SK-N-SH (cell line): Measurements from ENCODE around the gene OR10J1. TPM values are rescaled to one million over a fixed set of nuclear protein-coding genes. Genes with fewer than 3 reads are reported as not detected.

Experiments used
- CTCF ChIA-PET: fragments of 300-600, 350-600 bp; formaldehyde crosslinking; extraction: SDS; loops from one replicate; lab custom pipeline; 2021; lab: Yijun Ruan, JAX
- POLR2A ChIA-PET: fragments of 350-600 bp; sonication (Branson Sonifier 250); formaldehyde crosslinking; extraction: SDS; loops from one replicate; lab custom pipeline; 2020; ENCODE audit warnings: antibody characterized with exemption, inconsistent platforms; lab: Yijun Ruan, JAX
- DNase-seq: peaks from one replicate; pipeline ENCODE4 v3.0.0; 2012
- H2AFZ ChIP-seq: fragments of 200-600 bp; sonication (generic); 2 replicates; pipeline ENCODE4 v1.8.1; 2016; ENCODE audit warnings: antibody characterized with exemption, mild to moderate bottlenecking, low read depth
- H3F3A ChIP-seq: fragments of 200-600 bp; sonication (generic); replicated peaks from 2 replicates; pipeline ENCODE3; 2016; ENCODE audit warnings: antibody characterized with exemption, mild to moderate bottlenecking; ENCODE audit not compliant: insufficient read depth
- H3K27ac ChIP-seq, 2 experiments: fragments of 200-500 bp in 1 of 2; fragments of 200-600 bp in 1 of 2; sonication (Bioruptor generic) in 1 of 2; sonication (generic), shearing (Covaris generic) in 1 of 2; 2 replicates each; pipeline versions ENCODE4 v1.5.1 to v1.6.1; 2014 to 2016; ENCODE audit warnings: low read depth in 2 of 2, inconsistent platforms in 1 of 2, low read length in 1 of 2, mild to moderate bottlenecking in 1 of 2, mixed read lengths in 1 of 2
- H3K27me3 ChIP-seq: fragments of 200-600 bp; sonication (generic), shearing (Covaris generic); 2 replicates; pipeline ENCODE4 v1.6.1; 2016; ENCODE audit warnings: mixed run types; ENCODE audit not compliant: insufficient read depth
- H3K36me3 ChIP-seq, 2 experiments: fragments of 200-500 bp in 1 of 2; fragments of 200-600 bp in 1 of 2; sonication (Bioruptor generic) in 1 of 2; sonication (generic) in 1 of 2; replicated peaks in 1 of 2; 2 replicates each; pipeline versions ENCODE3 to v1.5.1; 2014 to 2016; ENCODE audit warnings: low read length in 1 of 2, mild to moderate bottlenecking in 1 of 2; ENCODE audit not compliant: insufficient read depth in 2 of 2, control insufficient read depth in 1 of 2
- H3K4me1 ChIP-seq, 2 experiments: fragments of 200-500 bp in 1 of 2; fragments of 200-600 bp in 1 of 2; sonication (Bioruptor generic) in 1 of 2; sonication (generic), shearing (Covaris generic) in 1 of 2; 2 replicates each; pipeline versions ENCODE4 v1.5.1 to v1.6.1; 2014 to 2016; ENCODE audit warnings: low read depth in 1 of 2, low read length in 1 of 2, mixed run types in 1 of 2; ENCODE audit not compliant: insufficient read depth in 2 of 2, control insufficient read depth in 1 of 2
- H3K4me2 ChIP-seq: fragments of 200-600 bp; sonication (generic), shearing (Covaris generic); 2 replicates; pipeline ENCODE4 v1.6.1; 2017; ENCODE audit warnings: mixed run types
- H3K4me3 ChIP-seq, 2 experiments: fragments of 200-500 bp in 1 of 2; fragments of 200-600 bp in 1 of 2; sonication (Bioruptor generic) in 1 of 2; sonication (generic), shearing (Covaris generic) in 1 of 2; 2 replicates each; pipeline versions ENCODE4 v1.5.1 to v1.8.1; 2014 to 2016; ENCODE audit warnings: low read depth in 2 of 2, inconsistent platforms in 1 of 2, low read length in 1 of 2, mild to moderate bottlenecking in 1 of 2, mixed read lengths in 1 of 2, moderate library complexity in 1 of 2
- H3K79me2 ChIP-seq: fragments of 200-600 bp; sonication (generic); 2 replicates; pipeline ENCODE4 v1.8.1; 2017; ENCODE audit warnings: mild to moderate bottlenecking; ENCODE audit not compliant: insufficient read depth
- H3K9ac ChIP-seq: fragments of 200-600 bp; sonication (generic); 2 replicates; pipeline ENCODE4 v1.6.1; 2017; ENCODE audit warnings: mixed run types
- H3K9me2 ChIP-seq: fragments of 200-600 bp; sonication (generic); 2 replicates; pipeline ENCODE4 v1.6.1; 2017; ENCODE audit warnings: mixed run types
- H3K9me3 ChIP-seq: fragments of 200-600 bp; sonication (generic); 2 replicates; pipeline ENCODE4 v1.6.1; 2017; ENCODE audit warnings: mixed run types, mild to moderate bottlenecking, moderate library complexity
- H4K20me1 ChIP-seq: fragments of 200-600 bp; sonication (generic); 2 replicates; pipeline ENCODE4 v1.6.1; 2017; ENCODE audit warnings: mild to moderate bottlenecking, mixed run types; ENCODE audit not compliant: insufficient read depth
- CHD2 ChIP-seq: fragments of 150-350 bp; IDR thresholded peaks from 2 replicates; pipeline ENCODE4 v1.6.1; 2018; ENCODE audit warnings: low read length; ENCODE audit not compliant: partially characterized antibody
- FOSL2 ChIP-seq: IDR thresholded peaks from 2 replicates; pipeline ENCODE4 v1.4.0; 2012; ENCODE audit warnings: low read depth, mild to moderate bottlenecking, moderate library complexity, borderline replicate concordance
- FOXM1 ChIP-seq: IDR thresholded peaks from 2 replicates; pipeline ENCODE4 v1.4.0; 2012; ENCODE audit warnings: low read depth, mild to moderate bottlenecking
- JUND ChIP-seq: IDR thresholded peaks from 2 replicates; pipeline ENCODE4 v1.4.0; 2012
- MEF2A ChIP-seq: IDR thresholded peaks from 2 replicates; pipeline ENCODE4 v1.4.0; 2012; ENCODE audit warnings: low read depth, borderline replicate concordance
- NRF1 ChIP-seq: IDR thresholded peaks from 2 replicates; pipeline ENCODE4 v1.6.1; 2012; ENCODE audit warnings: low read depth, mild to moderate bottlenecking, low read length
- RFX5 ChIP-seq: IDR thresholded peaks from 2 replicates; pipeline ENCODE4 v1.6.1; 2012; ENCODE audit warnings: mild to moderate bottlenecking, improper control_type of control experiment, low read length
- SMC3 ChIP-seq: IDR thresholded peaks from 2 replicates; pipeline ENCODE4 v1.6.1; 2012; ENCODE audit warnings: low read depth, low read length, improper control_type of control experiment
- TCF12 ChIP-seq: IDR thresholded peaks from 2 replicates; pipeline ENCODE4 v1.4.0; 2012
- TEAD4 ChIP-seq: IDR thresholded peaks from 2 replicates; pipeline ENCODE4 v1.4.0; 2012; ENCODE audit warnings: mild to moderate bottlenecking, borderline replicate concordance; ENCODE audit not compliant: insufficient read depth
- YY1 ChIP-seq: IDR thresholded peaks from 2 replicates; pipeline ENCODE4 v1.4.0; 2012; ENCODE audit warnings: low read depth, mild to moderate bottlenecking
- WGBS: methylation state at CpG from one replicate; pipeline ENCODE4 v1.1.6; 2017; ENCODE audit warnings: low lambda C conversion rate; 5-methylcytosine and 5-hydroxymethylcytosine counted together
- polyA plus RNA-seq, 3 experiments: library from polyadenylated mRNA; depleted of rRNA; stranded (reverse); fragments of >200 nt; gene quantifications; 2 replicates each; pipeline ENCODE4 v1.2.3, GENCODE V29; 2012
- TF ChIP-seq, protein P1 (sequence below): IDR thresholded peaks from 2 replicates; pipeline ENCODE4 v1.6.1; 2012; ENCODE audit warnings: mild to moderate bottlenecking, low read depth, low read length, moderate library complexity
- TF ChIP-seq, protein P2 (sequence below): fragments of 150-350 bp; IDR thresholded peaks from 2 replicates; pipeline ENCODE4 v1.6.1; 2016; ENCODE audit warnings: mild to moderate bottlenecking, low read depth, low read length
- TF ChIP-seq, protein P3 (sequence below): IDR thresholded peaks from 2 replicates; pipeline ENCODE4 v1.4.0; 2012; ENCODE audit warnings: low read depth
- TF ChIP-seq, protein P4 (sequence below): IDR thresholded peaks from 2 replicates; pipeline ENCODE4 v1.4.0; 2012; ENCODE audit warnings: low read depth, borderline replicate concordance

Gene OR10J1
- polyA plus RNA-seq, 1 of the 3 experiments (the other 2 are of a cell fraction) = not detected

- Histone ChIP-seq H3K9me3 (peaks cover 7% of the 10 kb centered on the region; the same call in 1 of the 2 replicates), H3K27ac (no peak overlapping the region), H3K4me3 (no peak overlapping the region), H3K4me2 (no peak overlapping the region), H3K79me2 (no peaks in the 10 kb centered on the region), H3K27me3 (no peaks in the 10 kb centered on the region), H3K36me3 (no peaks in the 10 kb centered on the region)
- POLR2A ChIA-PET = no interaction called here
- no peak for DNase-seq
- TF ChIP-seq TEAD4 = no peak
- no peak for TF ChIP-seq JUND
- TF ChIP-seq YY1 = no peak
- TF ChIP-seq FOXM1 = no peak
- no peak for TF ChIP-seq MEF2A
- no peak for TF ChIP-seq FOSL2
- TF ChIP-seq, all 33 proteins: peak for 0
- WGBS = 7% methylated on average over 2 of the region's 2 CpGs
- H4K20me1 ChIP-seq = no peaks in the 10 kb centered on the region
- no peaks in the 10 kb centered on the region for H3K4me1 ChIP-seq
- H3F3A ChIP-seq = no peaks in the 10 kb centered on the region
- no peak overlapping the region for H2AFZ ChIP-seq
- CTCF ChIA-PET = interaction anchor here (1.2 kb wide), 1 partner anchor 246 kb away, joined by 3 read pairs; no protein-coding TSS in a partner anchor
- no peak overlapping the region for H3K9ac ChIP-seq
- H3K9me2 ChIP-seq = no peaks in the 10 kb centered on the region
Observed at GRCh38 chr1:159459551-159459950, 20.0 kb downstream of the OR10J1 start.

- Histone ChIP-seq H3K27me3 (no peaks in the 10 kb centered on the region), H3F3A (peaks cover 3% of the 10 kb centered on the region), H3K79me2 (no peaks in the 10 kb centered on the region), H2AFZ (peak overlapping the region; percentile 51; the same call in 1 of the 2 replicates), H3K36me3 (no peaks in the 10 kb centered on the region), H3K27ac (peak overlapping the region in 1 of 2 experiments; percentile 42; a peak in 1 of 4 replicates), H3K9me3 (peaks cover 7% of the 10 kb centered on the region; the same call in 1 of the 2 replicates), H4K20me1 (no peaks in the 10 kb centered on the region), H3K4me1 (peaks cover 0 to 4% of the 10 kb centered on the region in 2 experiments; a peak in 2 of 4 replicates), H3K9me2 (no peaks in the 10 kb centered on the region), H3K4me3 (peak overlapping the region; percentile 15 to 39; a peak in 3 of 4 replicates), H3K4me2 (peak overlapping the region; percentile 54), H3K9ac (no peak overlapping the region)
- CTCF ChIA-PET = no interaction called here
- WGBS = 23% methylated on average over 3 of the region's 3 CpGs
- DNase-seq = no peak
- TF ChIP-seq RFX5 (no peak), SMC3 (no peak), TCF12 (no peak), CHD2 (no peak), NRF1 (no peak), TEAD4 (no peak), FOXM1 (no peak)
- TF ChIP-seq, protein P1, sequence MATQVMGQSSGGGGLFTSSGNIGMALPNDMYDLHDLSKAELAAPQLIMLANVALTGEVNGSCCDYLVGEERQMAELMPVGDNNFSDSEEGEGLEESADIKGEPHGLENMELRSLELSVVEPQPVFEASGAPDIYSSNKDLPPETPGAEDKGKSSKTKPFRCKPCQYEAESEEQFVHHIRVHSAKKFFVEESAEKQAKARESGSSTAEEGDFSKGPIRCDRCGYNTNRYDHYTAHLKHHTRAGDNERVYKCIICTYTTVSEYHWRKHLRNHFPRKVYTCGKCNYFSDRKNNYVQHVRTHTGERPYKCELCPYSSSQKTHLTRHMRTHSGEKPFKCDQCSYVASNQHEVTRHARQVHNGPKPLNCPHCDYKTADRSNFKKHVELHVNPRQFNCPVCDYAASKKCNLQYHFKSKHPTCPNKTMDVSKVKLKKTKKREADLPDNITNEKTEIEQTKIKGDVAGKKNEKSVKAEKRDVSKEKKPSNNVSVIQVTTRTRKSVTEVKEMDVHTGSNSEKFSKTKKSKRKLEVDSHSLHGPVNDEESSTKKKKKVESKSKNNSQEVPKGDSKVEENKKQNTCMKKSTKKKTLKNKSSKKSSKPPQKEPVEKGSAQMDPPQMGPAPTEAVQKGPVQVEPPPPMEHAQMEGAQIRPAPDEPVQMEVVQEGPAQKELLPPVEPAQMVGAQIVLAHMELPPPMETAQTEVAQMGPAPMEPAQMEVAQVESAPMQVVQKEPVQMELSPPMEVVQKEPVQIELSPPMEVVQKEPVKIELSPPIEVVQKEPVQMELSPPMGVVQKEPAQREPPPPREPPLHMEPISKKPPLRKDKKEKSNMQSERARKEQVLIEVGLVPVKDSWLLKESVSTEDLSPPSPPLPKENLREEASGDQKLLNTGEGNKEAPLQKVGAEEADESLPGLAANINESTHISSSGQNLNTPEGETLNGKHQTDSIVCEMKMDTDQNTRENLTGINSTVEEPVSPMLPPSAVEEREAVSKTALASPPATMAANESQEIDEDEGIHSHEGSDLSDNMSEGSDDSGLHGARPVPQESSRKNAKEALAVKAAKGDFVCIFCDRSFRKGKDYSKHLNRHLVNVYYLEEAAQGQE = no peak
- TF ChIP-seq, protein P2, sequence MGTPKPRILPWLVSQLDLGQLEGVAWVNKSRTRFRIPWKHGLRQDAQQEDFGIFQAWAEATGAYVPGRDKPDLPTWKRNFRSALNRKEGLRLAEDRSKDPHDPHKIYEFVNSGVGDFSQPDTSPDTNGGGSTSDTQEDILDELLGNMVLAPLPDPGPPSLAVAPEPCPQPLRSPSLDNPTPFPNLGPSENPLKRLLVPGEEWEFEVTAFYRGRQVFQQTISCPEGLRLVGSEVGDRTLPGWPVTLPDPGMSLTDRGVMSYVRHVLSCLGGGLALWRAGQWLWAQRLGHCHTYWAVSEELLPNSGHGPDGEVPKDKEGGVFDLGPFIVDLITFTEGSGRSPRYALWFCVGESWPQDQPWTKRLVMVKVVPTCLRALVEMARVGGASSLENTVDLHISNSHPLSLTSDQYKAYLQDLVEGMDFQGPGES = no peak
- TF ChIP-seq, protein P3, sequence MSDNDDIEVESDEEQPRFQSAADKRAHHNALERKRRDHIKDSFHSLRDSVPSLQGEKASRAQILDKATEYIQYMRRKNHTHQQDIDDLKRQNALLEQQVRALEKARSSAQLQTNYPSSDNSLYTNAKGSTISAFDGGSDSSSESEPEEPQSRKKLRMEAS = no peak
- TF ChIP-seq, protein P4, sequence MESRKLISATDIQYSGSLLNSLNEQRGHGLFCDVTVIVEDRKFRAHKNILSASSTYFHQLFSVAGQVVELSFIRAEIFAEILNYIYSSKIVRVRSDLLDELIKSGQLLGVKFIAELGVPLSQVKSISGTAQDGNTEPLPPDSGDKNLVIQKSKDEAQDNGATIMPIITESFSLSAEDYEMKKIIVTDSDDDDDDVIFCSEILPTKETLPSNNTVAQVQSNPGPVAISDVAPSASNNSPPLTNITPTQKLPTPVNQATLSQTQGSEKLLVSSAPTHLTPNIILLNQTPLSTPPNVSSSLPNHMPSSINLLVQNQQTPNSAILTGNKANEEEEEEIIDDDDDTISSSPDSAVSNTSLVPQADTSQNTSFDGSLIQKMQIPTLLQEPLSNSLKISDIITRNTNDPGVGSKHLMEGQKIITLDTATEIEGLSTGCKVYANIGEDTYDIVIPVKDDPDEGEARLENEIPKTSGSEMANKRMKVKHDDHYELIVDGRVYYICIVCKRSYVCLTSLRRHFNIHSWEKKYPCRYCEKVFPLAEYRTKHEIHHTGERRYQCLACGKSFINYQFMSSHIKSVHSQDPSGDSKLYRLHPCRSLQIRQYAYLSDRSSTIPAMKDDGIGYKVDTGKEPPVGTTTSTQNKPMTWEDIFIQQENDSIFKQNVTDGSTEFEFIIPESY = no peak
- POLR2A ChIA-PET = no interaction called here
Observed at GRCh38 chr1:159465191-159465603, 25.7 kb downstream of the OR10J1 start.
